ENCODE results near the gene INSYN2B.
A peak's percentile ranks its signal among the peaks of the same experiment; 100 is the strongest.

Gene INSYN2B

DNA sequence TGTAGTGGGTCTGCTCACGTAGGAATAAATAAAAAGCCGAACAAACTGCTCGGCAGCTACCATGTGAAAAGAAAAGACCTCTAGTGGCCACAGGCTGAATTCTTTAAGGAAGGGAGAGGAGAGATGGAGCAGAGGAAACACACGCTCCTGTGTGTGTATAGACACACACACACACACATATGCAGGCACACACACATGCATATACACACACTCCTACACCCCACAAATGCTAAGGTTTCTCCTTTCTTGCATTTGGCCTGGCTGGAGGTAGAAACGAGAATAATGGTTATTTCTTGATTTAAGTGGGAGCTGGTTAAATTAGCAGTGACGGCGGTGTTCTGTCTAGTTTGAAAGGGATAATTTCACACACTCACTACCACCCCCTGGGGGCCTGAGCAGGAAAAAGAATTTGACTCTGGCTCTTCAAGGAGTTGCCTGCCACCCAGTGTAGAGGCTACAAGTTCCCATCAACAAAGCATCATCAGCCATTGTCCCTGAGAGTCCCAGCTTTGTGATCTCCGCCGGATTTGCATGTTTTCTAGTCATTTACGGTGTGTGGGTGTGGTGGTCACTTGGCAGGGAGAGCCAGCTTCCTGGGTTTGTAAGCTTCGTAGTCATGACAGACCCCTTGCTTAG, at the start of gene INSYN2B:
INSYN2B (minus strand) TSS at position 78 of the 636 bp plus-strand sequence. CDS start 96,597 bp downstream, outside the sequence.
- peak; percentile 80 for DNase-seq

DNA sequence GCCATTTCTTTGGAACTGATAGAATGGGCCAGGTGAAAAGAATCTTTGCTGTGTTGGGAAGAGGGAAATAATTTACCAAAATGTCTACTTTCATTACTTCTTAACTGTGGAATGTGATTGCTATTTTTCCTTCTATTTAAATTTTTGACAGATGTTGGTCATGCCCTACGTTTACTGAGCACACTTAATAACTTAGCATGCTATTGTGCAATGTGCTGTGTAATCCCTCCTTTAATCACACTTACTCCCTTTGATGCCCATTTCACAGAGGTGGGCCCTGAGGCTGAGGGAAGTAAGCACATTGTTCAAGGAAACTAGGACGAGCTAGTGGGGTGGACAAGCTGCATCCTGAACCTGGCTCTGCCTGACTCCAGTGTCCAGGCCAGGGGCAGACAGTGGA, 47.8 kb upstream of the INSYN2B start:
- DNase-seq, result no peak

DNA sequence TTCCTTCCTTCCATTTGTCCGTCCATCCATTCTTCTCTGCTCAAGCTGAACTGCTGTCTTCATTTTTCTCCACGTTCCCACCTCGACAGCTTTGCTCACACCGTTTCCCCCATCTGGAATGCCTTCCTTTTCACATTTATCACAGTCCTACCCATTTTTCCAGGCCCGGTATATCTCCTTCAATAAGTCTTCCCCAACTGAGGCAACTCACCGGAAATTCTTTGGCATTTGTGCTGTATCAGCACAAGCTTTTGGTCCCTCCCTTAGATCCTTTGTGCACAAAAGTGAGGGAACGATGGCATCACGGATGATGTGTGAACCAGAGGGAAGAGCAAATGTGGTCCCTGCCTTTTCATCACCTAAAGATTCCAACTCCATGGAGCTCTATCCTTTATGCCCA, 45.6 kb upstream of the INSYN2B start:
- DNase-seq, result no peak

DNA sequence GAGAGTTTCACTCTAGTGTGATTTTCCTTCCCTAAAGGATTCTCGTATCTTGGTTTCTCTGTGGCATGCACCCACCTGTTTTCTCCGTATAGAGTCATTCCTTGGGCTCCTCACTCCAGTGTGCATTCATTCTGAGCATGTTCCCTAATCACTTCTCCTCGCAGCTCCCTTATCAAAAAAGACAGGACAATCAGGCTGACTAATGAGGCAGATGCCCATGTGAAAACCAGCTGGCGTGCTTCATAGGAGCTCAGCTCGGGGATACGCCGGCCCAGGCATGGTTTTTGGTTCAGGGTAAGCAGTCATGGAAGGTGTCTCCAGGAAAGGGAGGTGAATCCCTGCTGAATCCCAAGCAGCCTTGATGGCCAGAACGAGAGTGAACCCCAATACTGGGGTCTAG, 41.2 kb upstream of the INSYN2B start:
- DNase-seq, result no peak

DNA sequence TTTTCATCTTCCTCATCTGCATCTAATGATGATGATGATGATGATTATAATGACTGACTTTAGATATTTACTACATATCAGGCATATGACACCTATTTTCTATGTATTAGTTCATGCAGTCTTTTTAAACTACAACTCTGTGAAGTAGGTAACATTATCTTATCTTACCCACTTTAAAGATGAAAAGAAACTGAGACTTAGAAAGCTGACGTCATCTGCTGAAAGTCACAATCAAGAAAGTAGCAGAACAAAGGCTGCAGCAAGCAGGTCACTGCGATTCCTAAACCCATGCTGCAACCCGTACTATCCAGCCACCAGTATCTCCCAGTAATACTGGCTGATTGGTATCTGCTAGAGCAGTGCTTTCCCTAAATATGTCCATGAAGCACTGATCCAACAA, 40.1 kb upstream of the INSYN2B start:
- no peak for DNase-seq

DNA sequence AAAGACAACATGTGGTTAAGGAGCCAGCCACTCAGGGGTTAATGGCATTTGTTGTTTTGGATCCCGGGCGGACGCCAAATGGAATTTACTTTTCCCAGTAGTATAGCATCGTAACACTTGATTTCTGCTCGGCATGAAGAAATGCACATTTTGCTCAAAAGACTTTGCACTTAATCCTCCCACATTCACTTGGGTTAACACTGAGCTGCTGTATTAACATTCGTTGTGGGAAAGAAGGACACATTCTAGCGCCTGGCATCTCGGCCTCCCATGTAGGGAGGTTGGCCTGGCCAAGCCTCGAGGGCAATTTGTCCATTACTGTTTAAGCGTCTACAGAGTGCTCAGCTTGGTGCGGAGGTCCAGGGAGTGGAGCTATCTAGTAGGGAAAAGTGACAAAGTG, 32.3 kb upstream of the INSYN2B start:
- no peak for DNase-seq

DNA sequence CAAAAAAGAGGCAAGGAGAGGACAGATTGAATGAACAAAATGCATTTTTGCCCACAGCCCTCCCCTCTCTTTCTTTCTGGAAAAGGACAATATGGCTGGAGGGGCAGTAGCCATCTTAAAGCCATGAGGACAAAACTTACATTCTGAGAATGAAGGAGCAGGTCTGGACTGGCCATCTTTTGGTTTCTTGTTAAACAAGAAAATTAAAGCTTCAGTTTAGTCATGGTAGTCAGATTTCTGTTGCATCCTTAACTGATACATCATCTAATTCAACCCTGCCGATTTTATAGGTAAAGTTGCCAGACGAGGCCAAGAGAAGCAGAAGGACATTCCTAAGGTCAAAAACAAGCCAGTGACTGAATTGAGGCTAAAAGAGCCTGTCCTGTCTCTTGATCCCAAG, 31.5 kb upstream of the INSYN2B start:
- no peak for DNase-seq

DNA sequence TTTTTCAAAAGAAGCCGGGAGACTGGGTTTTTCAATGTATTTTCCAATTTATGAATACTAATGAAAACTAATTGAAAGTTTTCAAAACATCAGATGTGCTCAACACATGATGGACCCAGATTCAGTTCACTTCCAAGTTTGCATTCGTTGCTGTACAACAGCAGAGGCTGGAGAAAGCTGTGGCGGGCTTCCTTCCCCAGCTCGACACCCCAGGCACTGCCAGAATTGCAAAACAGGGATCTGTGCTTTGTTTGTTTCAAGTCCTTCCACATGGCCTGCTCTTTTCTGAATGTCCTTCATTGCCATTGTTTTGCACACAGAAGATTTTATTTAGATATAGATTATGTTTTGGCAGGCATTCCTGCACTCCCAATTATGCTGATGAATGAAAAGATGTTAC, 30.3 kb upstream of the INSYN2B start:
- no peak for DNase-seq

DNA sequence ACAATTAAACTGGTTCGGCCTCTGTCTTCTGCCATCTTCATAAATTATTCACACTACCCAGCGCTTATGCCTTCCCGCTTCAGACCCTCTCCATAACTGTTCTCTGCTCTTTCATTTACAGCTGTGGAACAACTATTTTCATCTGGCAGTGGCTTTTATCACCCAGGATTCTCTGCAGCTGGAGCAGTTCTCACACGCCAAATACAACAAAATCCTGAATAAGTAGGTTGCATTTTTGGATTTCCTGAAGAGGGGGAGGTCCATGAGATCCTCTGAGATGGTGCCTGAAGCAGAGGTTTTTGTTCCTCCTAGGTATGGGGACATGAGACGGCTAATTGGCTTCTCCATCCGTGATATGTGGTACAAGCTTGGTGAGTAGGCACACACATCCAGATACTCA, 28.1 kb upstream of the INSYN2B start:
- DNase-seq, result no peak

DNA sequence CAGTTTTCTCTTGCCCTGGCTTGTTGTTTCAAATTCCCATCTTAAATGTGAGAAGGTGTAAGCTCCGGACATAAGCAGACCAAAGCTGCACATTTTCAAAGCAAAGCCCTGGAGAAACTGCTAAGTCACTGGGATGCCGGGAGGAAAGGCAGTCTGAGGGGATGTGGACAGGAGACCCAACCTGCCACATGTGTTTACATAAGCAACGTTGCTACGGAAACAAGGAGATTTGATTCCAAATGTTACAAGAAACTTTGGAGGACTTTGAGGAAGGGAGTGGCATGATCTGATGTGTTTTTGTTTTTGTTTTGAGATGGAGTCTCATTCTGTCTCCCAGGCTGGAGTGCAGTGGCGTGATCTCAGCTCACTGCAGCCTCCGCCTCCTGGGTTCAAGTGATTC, 25.7 kb upstream of the INSYN2B start:
- DNase-seq, result no peak

DNA sequence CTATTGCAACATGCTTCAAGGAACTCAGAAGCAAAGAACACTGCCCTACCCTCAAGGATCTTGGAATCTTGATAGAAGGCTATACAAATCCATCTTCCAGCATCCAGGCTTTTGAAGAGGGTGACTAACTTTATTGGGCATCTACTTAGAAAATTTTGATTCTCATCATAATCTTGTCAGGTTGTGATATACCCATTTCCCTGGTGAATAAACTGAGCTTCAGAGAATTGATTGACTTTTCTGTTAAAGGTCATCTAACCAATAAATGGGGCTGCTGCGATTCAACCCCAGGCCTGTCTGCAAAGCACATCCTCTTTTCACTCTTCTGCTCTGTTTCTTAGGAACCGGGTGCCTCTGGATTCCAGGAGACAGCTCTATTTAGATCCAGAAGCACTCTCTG, 19.9 kb upstream of the INSYN2B start:
- no peak for DNase-seq

DNA sequence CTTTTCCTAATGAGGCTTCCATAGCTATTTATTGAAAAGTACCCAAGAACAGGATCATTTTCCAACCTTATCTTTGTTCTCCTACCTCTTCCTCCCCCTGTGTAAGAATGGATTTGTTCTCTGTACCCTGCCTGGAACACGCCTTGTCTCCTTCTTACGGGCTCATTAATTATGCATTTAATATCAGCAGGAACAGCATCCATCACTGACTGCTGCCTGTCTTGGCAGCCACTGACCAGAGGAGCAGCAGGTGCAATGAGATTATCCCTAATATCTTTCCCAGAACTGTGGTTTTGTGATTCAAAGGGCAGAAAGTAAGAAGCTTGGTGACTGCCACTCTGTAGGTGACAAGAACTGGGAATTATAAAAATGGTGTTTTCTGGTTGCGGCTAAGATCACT, 19.3 kb upstream of the INSYN2B start:
- DNase-seq, result no peak

DNA sequence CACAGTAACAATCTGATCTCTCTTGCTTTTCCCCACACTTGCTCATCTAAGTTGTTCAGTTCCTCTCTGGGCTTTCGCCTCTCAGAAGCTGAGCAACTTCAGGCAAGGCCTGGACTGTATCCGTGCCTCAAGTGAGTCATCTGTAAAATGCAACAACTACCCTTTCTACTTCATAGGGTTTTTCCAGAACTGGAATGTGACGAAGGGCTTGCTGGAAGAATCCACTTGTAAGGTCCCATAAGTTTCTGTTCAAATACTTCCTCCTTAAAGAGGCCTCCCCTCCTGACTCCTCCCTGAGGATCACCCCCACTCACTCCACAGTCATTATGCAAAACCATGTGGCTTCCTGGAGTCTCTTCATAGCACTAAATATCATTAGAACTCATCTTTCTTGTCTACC, 17.5 kb upstream of the INSYN2B start:
- DNase-seq, result no peak

DNA sequence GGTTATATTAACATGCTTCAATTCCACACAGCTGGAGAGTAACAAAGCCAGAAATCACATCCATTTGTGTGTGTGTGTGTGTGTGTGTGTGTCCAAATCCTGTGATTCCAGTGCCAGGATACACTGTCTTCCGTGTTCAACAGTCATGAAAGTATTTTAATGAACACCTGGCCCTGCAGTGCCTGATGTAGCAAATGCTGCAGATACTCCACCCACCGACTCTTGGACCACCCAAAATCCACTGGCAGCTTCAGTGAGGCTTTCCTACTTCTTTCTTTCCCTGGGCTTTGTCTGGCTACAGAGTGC, 13.1 kb upstream of the INSYN2B start:
- no peak for DNase-seq

DNA sequence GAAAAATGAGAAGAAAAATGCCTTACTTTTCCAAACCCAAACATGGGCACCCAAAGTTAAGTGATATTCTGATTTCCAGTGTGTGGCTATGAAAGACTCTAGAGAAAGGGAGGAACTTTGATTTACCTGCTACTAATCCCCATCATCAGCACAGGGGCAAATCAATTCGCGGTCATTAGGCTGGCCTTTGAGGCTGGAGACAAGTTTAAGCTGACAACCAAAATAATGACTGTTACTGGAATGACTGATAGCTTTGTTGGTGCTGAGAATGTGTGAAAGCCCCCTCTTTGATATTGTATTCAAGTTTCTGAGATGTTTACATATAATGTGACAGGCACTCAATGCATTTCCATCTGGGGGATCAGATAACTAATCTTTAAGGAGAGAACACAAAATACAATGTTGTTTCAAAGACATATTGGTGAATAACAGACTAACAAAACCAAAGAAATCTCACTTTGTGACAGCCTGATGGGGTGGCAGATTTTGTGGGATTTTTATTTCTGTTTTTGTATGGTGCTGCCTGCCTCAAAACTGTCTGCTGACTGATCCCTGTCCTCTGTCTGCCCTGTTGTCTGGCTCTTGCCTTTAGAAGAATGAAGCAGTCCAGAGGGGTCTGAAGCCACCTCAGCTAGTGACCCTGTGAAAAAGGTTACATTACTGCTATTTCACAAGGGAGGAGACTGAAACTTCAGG, 12.6 kb upstream of the INSYN2B start:
- DNase-seq, result no peak

DNA sequence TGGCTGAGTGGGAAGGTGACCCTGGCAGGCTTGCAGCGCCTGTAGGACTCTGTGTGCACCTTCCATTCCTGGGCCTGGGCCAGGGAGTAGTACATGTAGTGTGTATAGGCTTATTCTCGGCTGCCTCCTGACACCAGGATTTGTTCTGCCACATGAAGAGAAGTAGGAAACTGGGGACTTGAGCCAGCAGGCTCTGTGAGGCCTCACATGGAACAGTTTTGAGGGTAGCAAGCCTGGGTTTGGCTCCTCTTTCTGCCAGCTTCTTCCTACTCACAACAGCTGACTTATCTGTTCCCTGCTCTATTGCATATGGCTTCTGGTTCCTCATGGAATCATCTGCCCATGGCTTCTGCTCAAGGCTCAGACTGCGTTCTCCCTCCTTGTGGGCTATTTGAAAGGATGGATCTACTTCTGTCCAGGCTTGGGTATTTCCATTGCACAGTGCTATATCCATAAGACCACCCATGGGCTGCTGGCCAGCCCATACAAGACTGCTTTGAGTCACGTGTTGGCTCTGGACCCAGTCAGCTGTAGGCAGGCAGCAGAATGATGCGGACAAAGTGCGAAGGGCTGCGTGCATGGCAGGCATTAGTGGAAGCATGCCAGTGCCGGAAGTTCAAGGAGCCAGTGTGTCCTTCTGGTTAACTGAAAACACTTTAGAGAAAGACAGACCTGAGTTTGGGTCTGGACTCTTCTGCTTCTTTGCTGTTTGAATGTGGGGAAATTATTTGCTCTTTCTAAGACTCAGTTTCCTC, 11.0 kb upstream of the INSYN2B start:
- DNase-seq, result no peak

DNA sequence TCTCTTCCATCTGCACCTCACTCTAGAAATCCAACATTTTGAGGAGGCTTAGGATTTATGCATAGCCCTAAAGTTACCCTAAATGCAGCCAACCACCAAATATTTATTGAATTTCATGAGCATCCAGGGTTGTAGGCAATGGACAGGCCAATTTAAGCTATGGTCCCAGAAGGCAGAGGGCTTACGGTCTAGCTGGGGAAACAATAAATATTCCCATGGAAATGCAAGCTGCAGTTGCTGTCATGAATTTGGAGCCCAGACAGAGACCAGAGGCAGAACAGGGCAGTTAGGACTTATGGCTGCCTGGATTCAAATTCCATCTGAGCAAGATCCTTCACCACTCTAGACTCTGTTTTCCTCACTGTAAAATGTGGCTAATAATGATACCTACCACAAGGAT, 9.1 kb upstream of the INSYN2B start:
- DNase-seq, result no peak

DNA sequence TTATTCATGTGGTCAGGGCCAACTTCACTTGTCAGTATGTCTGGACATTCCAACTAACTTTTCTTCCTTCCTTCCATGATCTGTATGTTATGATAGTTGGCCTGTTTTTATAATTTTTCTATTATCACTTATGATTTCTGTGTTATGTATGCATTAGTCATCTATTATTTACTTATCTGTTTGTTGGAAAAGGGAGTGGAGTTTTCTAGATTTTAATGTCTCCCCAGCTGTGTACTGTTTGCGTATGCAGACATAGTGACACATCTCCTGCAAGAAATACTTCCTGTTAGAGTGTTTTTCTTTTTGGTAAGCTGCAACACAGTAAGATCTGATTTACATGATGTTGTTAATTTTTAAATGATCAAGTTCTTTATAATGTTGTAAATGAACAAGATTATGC, 8.7 kb upstream of the INSYN2B start:
- DNase-seq, result no peak

DNA sequence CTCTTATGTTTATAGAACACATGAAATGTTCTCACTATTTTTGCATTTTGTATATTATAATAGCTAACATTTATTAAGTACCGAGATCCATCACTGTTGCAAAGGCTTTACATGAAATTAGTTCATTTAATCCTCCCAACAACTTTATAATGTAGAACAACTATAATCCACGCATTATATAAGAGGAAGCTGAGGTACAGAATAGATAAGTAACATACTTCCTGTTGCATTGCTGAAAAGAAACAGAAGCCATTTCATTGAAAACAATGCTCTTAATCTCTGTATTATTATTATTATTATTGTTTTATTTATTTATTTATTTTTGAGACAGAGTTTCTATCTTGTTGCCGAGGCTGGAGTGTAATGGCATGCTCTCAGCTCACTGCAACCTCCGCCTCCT, 7.9 kb upstream of the INSYN2B start:
- DNase-seq, result no peak

DNA sequence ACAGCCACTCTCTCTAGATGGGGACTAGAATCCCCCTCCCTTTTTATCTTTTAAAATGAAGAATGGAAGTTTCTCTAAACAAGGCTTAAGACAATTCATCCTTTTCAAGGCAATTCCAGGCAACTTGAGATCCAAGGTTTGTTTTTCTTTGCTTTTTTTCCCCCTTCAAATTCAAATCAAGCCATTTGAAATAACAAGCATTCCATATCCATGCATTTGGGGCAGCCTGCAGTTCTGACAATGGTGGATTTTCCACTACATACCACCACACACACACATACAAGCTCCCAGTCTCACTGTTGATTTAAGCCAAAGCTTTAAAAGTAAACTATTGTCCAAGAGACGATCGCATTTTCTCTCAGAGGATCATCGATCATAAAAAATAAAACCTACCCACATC, 424 bp downstream of the INSYN2B start:
- DNase-seq, result no peak

DNA sequence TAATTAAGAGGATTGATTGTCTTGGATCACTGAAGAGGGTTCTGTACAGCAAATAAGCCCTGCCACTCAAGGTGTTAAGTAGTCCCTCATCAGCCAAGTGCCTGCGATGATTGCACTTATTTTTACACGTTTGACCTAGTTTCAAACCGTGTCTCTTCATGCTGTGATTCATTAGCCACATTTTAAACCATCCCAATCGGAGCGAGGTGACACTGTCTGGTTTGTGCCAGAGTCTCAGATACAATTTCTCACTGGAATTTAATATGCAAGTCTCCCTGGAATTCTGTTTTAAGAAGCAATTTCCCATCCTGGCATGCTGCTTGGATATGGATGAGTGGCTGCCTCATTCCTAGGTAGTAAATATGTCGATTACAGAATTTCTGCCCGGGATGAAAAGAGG, 1.6 kb downstream of the INSYN2B start:
- DNase-seq, result no peak

DNA sequence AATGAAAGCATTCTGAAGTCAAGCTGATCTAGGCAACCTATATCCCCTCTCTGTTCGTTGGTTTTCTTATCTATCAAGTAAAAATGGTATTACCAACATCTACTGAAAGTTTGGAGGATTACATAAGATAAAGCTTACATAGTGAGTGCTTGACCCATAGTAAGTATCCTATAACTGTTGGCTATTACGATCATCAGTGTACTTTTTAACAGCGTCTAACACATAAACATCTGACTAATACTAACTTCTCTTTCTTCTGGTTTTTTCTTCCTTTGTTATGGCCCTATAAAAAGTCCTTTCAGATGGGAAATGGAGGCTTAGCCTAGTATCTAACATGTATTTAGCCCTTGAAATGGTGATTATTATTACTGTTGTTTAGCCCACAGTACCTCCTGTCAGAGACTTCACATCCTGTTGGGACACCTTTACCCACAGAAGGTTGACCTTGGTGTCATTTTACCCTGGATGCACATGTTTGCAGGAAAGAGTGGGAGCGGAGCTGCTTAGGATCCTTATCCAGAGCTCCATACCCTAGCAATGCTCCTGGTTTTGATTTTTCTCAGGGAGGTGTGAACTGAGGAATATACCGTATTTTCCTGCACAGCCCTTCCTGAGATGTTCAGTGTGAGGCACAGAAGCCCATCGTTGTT, 6.0 kb downstream of the INSYN2B start:
- no peak for DNase-seq

DNA sequence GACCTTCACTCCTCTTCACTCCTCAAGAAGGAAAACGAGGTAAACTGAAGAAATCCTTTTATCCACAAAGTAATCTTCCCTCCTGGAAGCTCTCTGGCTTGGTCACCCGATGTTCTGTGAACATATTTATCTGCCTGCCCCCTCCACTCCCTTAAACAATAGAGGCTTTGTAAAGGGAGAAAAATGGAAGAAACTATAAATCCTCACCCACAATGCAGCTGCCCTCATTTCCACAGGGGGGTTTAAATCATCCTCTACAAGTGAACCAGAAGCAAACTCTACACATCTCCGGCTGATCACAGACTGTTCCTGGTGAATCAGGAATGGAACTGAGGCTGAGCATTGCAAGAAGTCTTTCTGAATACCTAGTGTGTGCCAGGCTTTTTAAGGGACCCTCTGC, 7.2 kb downstream of the INSYN2B start:
- DNase-seq, result no peak

DNA sequence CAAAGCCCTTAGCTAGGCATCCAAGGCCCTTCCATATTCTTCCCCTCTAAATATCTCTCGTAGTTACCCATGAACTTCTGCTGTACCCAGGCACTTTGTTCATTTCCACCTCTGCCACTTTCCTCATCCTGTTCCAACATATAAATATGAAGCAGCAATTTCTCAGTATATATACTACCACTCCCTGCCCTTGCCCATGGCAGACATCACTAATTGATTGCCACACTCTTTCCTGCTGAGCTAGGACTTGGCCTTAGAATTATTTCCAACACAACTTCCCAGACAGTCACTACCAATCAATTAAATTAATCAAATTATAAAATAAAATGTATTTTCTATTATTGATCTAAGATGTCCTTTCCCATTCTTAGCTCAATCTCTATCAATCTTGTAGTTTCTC, 8.5 kb downstream of the INSYN2B start:
- no peak for DNase-seq

Data from T1000 (cell line).